Pancreas (tissue), 8 donors: ENCODE results near the gene COPZ1. TPM values are rescaled to one million over a fixed set of nuclear protein-coding genes. Genes with fewer than 3 reads are reported as not detected.

Experiments
- microRNA-seq, 2 donors: library from miRNA; unstranded; fragments of <30 nt; microRNA quantifications; one replicate each; pipeline versions ENCODE4 to v1.1.0, GENCODE V29; 2019 to 2020
- polyA plus RNA-seq, 2 donors: library from polyadenylated mRNA; stranded (reverse); fragments of 200-250 nt; gene quantifications; one replicate each; pipeline ENCODE4 v1.2.3, GENCODE V29; 2013
- total RNA-seq, 6 donors: library from RNA; stranded (reverse); fragmentation: NEBNext Ultra II Directional in 4 of 6; extraction: Animal tissue kit (Norgen Biotek cat#: 25700) in 4 of 6; gene quantifications; one replicate each; pipeline versions ENCODE4 v1.2.1 to v1.2.4, GENCODE V29; 2021 to 2023
- donor health status: healthy with polysubstance abuse.
- donor health status: DM: no; HTN: no; CAD: no; lungs with moderate emphysema.
- donor health status: DM: no; HTN: no; CAD: no.
- donor health status: Bipolar disorder and iron deficiency.
- donor health status: DM: yes; HTN: yes; CAD: no.
- donor health status: DM: no; HTN: no; CAD: no.
- donor health status: DM: no; HTN: no; CAD: no.
- donor health status: DM: yes; HTN: yes; CAD: no.

COPZ1 gene
- total and polyA plus RNA-seq, 8 donors = 44.6 to 115 (median 106) TPM

Small RNAs within 50 kb of the gene (microRNA-seq; reads per million reads assigned to microRNA genes)
- gene MIR148B = 225 to 450 reads per million in 2 donors

Other genes with a start within 250 kb of the COPZ1 start
- 10 to 100 TPM; 12.4 to 18.1 (median 14.3) TPM for gene SMUG1, start 136.1 kb upstream of the COPZ1 start, total RNA-seq
- gene SMUG1, start 136.1 kb upstream of the COPZ1 start, polyA plus RNA-seq = 10 to 100 TPM; 29.7 to 35.4 TPM
- 10 to 100 TPM; 22.7 to 41.4 (median 31.8) TPM for gene CBX5, start 45.0 kb upstream of the COPZ1 start, total RNA-seq
- 10 to 100 TPM in 1 of 2 donors, 1 to 10 TPM in 1; 5.9 to 10.0 TPM for gene CBX5, start 45.0 kb upstream of the COPZ1 start, polyA plus RNA-seq
- 100 to 1,000 TPM; 266 to 784 (median 527) TPM for gene HNRNPA1, start 44.4 kb upstream of the COPZ1 start, total RNA-seq
- 100 to 1,000 TPM; 477 to 641 TPM for gene HNRNPA1, start 44.4 kb upstream of the COPZ1 start, polyA plus RNA-seq
- under 1 TPM in 5 of 6 donors, not detected in 1; 0.16 to 0.58 (median 0.47) TPM for gene NFE2, start 24.1 kb upstream of the COPZ1 start, total RNA-seq
- under 1 TPM; 0.28 to 0.34 TPM for gene NFE2, start 24.1 kb upstream of the COPZ1 start, polyA plus RNA-seq
- under 1 TPM in 4 of 6 donors, not detected in 2; 0.32 to 0.87 (median 0.63) TPM for gene GPR84, start 39.4 kb downstream of the COPZ1 start, total RNA-seq
- gene GPR84, start 39.4 kb downstream of the COPZ1 start, polyA plus RNA-seq = under 1 TPM; 0.09 to 0.27 TPM
- gene ZNF385A, start 59.6 kb downstream of the COPZ1 start, total RNA-seq = 1 to 10 TPM in 5 of 6 donors, under 1 TPM in 1; 0.59 to 8.2 (median 2.6) TPM
- 1 to 10 TPM; 2.8 to 3.6 TPM for gene ZNF385A, start 59.6 kb downstream of the COPZ1 start, polyA plus RNA-seq
- gene ITGA5, start 94.1 kb downstream of the COPZ1 start, total RNA-seq = 10 to 100 TPM in 4 of 6 donors, 1 to 10 TPM in 2; 9.5 to 27.1 (median 15.1) TPM
- gene ITGA5, start 94.1 kb downstream of the COPZ1 start, polyA plus RNA-seq = 10 to 100 TPM; 19.0 to 32.2 TPM
- gene GTSF1, start 148.5 kb downstream of the COPZ1 start, total RNA-seq = under 1 TPM in 1 of 6 donors, not detected in 5; 0.66 TPM
- gene GTSF1, start 148.5 kb downstream of the COPZ1 start, polyA plus RNA-seq = not detected
- gene NCKAP1L, start 172.6 kb downstream of the COPZ1 start, total RNA-seq = 10 to 100 TPM in 1 of 6 donors, 1 to 10 TPM in 4, under 1 TPM in 1; 0.88 to 14.5 (median 3.4) TPM
- gene NCKAP1L, start 172.6 kb downstream of the COPZ1 start, polyA plus RNA-seq = 1 to 10 TPM in 1 of 2 donors, under 1 TPM in 1; 0.99 to 1.3 TPM
- gene PDE1B, start 224.5 kb downstream of the COPZ1 start, total RNA-seq = 1 to 10 TPM in 3 of 6 donors, under 1 TPM in 3; 0.16 to 2.0 (median 0.94) TPM
- 1 to 10 TPM; 2.7 to 4.0 TPM for gene PDE1B, start 224.5 kb downstream of the COPZ1 start, polyA plus RNA-seq